SKM-1 (cell line): ENCODE data around the gene NCF2.
A peak's percentile ranks its signal among the peaks of the same experiment; 100 is the strongest.

Source experiments
- DNase-seq: peaks from one replicate; lab custom pipeline; 2025; ENCODE audit not compliant: unreplicated experiment; lab: John Stamatoyannopoulos, UW

Gene NCF2

DNA sequence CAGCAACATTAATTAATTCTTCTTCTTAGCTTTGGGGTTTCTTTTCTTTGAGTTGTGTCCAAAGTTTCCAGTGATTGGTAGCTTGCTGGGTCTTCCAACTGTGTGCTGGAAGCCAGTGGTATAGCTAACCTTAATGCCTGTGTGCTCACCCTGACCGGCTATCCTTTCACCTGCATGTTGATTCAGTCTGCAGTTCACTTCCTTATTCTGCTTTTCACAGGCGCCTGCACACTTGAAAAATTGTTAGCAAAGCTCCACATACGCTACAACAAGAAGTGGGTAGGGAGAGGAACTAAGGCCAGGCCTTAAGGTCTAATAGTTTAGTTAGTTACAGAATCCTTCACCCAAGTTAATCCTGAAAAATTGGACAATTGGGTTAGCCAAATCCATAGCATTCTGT lies 35.7 kb downstream of the NCF2 start:
- no peak for DNase-seq

DNA sequence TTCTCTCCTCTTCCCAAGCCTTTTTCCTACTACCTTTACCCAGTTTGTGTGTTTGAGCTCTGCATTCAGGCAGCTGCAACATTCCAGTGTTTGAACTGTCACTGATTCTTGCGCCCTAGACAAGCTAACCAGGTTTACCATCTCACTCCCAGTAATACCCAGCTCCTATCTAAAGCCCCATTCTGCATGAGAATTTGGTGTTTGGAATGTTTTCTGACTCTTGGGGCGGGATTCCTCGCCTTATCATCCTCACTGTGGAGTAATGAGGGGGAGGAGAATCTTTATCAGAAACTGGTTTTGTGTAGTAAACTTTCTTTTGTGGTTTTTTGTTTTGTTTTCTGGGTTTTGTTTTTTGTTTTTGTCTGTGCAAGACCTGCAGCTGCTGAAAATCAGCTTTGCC lies 36.5 kb downstream of the NCF2 start:
- DNase-seq: no peak

DNA sequence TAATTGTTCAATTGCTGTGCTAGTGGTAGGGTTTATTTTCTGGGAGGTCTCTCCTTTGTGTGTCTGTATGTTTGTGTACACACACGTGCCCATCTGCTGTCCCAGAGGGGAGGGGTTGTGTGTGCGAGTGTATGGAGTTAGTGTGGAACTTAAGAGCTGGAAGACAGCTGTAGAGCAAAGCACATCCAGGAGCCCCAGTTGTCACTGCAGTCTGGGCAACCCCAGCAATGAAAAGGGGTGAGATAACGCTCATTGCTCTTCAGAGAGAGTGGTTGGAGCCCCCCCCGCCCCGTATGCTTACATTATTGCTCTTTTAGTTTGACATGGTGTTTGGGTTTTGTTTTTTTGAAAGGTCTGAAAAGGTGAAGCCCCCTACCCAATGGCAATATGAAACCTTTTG lies 36.9 kb downstream of the NCF2 start:
- DNase-seq: no peak

DNA sequence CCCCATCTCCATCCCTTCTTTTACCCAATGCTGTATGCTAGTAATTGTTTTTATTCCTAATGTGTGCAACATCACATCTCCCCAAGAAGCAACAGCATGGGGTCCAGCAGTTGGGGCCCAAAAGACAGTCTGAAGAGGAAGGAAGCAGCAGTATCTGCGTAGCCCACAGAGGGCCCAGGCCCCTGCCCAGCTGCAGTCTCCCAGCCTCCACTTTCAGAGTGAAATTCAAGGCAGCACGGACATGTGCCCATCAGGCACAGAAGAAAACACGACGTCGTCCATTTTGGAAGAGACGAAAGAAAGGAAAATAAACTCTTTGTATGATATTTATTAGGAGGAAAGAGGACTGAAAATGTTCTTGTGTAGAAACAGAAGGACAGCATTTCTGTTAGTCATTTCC lies 37.4 kb downstream of the NCF2 start:
- no peak for DNase-seq

DNA sequence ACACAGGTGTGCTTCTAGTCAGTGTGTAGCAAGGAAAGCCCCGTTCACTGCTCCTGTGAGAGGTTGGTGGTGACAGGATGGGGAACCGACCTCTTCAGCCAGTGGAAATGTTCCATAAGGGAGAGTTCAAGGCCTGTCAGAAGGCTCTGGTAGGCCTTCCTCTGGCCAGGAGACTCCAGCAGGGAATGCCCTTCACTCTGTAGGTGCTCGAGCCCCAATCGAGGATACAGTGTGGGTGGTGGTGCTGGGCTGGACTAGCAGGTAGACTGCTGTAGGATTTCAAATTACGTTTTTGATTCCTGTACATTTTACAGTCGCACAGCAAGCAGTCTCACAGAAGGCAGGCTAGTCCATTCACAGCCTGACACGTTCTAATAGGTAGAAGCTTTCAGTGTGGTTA lies 37.8 kb downstream of the NCF2 start:
- DNase-seq: no peak

DNA sequence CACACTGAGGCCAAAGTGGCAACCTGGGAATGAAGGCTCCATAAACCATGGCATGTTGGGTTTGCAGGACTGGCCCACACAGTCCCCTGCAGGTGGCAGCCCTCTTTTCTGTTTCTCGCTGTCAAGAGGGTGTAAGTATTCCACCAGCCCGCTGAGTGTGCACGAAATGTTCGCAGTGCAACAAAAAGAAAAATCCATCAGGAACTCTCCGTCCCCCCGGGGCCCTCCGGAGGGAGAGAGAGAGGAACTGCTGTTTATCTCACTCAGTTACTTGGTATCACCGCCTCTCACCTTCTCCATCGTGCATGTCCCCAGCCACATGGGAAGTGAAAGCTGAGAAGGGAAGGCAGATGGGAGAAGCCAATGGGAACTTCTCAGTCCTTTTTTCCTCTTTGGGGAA lies 38.3 kb downstream of the NCF2 start:
- DNase-seq: no peak

DNA sequence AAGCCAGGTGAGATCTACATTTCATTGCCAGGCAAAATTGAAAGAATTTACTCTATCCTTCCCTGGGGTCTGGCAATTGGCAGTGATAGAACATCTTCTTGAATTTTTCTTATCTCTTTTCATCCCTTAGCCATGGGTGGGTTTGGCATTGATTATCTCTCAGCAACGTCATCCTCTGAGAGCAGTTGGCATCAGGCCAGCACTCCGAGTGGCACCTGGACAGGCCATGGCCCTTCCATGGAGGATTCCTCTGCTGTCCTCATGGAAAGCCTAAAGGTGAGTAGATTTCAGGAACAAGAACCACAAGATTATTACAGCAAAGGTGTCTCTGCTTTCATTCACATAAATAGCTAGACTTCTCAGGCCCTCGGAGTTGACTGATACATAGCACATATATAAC lies 39.3 kb downstream of the NCF2 start:
- DNase-seq: no peak

DNA sequence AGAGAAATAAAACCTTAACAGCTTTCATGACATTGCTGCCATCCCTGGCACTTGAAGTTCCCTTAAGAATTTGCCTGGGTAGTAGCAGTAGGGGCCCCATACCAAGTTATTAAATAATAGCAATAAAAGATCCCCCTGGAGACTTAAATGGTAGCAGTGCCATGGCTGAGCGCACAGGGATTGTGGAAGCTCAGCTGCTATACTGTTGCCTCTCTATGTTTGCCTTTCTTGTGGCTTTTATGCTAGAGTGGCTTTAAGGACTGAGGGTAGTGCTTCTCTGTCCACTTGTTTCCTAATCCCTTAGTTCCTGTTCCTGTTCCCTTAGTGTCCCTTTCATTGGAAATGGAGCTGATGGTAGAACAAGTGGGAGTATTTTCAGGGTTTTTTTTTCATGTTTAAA lies 42.1 kb downstream of the NCF2 start:
- peak; percentile 20 for DNase-seq

DNA sequence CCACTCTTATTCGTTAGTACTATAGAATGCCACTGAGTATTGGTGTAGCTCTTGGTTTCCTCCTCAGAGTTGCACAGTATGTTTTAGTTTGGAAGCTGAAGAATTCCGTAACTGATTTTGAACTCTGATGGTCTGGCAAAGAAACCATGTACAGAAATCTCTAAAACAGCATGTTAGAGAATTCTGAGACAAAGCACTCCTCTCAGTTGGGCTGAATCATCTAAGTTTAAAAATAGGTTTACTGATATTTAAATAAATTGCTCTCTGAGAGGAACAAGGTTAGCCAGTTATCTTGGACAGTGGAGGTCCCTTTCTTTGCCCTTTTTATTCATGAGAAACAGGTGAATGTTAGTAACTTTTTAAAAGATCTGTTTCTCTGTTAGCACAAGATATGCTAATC lies 43.8 kb downstream of the NCF2 start:
- no peak for DNase-seq

DNA sequence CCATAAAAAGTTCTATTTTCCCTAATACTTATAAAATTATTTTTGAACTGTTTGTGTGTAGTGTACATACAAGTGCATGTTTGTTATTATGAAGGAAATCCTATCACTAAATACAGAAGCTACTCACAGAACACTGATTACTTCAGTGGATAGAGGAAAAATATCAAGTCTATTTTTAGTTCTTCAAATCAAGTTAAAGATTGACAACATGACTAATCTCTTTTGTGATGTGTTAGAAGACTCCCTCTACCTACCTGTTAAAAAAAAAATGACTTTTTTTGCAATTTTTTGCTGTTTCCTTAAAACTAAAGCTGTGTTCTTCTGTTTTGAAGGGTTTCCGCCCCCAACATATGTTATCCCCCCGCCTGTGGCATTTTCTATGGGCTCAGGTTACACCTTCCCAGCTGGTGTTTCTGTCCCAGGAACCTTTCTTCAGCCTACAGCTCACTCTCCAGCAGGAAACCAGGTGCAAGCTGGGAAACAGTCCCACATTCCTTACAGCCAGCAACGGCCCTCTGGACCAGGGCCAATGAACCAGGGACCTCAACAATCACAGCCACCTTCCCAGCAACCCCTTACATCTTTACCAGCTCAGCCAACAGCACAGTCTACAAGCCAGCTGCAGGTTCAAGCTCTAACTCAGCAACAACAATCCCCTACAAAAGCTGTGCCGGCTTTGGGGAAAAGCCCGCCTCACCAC lies 45.5 kb downstream of the NCF2 start:
- DNase-seq: no peak

DNA sequence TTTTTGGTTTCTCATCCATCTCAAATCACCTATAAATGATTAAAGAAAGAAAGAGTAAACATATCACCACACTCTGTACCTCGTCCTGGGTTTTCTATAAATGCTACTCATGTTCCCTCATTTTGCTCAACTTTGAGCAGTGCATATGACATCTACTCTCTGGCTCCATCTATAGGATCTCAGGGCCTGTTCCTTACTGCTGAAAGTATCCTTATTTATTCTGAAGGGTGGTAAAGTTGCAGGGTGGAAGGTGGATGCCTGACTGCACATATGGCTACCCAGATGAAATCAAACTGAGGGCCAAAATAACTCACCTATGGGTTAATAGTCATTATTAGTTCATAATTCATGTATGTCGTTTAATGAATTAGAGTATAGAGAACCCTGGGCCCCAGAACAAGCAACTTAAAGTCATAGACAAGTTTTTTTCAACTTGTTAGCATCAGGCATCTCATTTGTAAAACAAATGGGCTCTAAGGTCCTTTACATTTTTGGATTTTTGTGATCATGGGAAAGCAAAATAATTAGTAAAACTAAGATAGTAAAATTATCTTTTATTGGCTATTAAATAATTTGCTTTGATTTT lies 46.5 kb downstream of the NCF2 start:
- DNase-seq: peak; percentile 61

DNA sequence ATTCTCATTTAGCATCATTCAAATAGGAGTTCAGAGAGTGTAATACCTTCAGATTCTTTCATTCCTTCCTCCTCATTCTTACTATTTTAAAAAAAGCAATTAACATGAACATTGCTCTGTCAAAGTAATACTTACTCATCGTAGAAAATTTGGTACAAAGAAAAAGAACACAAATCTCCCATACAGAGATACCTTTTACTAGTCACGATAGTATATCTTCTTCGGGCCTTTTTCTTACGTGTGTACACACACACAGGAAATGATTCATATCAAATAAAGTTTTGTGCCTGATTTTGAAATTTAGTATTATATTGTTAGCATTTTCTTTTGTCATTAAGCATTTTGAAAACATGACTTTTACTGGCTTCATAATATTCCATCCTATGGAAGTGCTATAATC lies 52.9 kb downstream of the NCF2 start:
- DNase-seq: no peak

DNA sequence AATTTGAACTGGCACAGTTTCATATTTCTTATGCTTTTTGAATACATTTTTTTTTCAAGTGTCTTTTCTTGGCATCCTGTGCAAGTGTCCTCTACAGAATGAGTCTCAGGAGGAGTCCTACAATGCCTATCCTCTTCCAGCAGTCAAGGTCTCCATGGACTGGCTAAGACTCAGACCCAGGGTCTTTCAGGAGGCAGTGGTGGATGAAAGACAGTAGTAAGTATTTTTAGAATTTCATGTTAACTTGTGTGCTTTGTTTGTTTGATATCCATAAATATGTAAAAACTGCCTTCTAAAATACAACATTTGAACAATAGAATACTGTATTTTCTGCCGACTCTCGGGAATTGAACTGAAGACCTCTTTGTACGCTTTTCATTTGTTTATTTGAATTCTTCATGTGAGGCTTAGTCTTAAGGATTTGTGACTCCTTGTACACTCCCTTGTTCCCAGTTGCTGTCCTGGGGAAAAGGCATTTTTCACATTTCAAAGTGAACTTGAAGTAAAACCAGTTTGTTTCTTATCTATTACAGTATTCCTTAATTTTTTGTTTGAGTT lies 56.6 kb downstream of the NCF2 start:
- no peak for DNase-seq

DNA sequence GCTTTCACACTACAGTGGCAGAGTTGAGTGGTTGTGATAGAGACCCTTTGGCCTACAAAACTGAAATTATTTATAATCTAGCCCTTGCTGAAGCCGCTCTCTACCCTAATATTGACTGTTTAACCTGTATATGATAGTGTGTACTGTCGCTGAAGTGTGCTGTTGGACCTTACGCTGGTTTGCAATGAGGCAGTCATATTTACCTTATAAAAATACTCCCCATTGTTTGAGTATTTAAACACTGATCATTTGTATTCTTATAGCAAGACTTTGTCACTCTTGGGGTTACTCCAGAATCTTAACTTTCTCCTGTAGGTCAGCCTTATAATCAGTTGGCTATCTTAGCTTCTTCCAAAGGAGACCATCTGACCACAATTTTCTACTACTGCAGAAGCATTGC lies 61.7 kb downstream of the NCF2 start:
- no peak for DNase-seq

DNA sequence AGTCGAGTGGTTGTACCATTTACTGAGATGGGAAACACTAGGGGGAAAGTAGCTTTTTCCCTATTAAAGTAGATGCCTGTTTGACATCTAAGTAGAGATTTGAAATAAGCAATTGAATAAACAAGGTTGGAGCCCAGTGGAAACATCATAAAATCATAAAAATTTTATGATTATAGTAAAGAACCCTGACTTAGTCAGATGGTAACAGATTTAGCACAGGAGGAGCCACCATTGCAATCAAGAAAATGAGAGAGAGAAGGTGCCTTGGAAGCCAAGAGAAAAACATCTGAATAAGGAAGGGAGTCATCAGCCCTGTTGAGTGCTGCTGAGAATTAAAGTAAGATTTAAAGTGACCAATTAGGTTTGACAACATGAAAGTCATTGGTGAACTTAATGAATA lies 68.2 kb downstream of the NCF2 start:
- DNase-seq: no peak

DNA sequence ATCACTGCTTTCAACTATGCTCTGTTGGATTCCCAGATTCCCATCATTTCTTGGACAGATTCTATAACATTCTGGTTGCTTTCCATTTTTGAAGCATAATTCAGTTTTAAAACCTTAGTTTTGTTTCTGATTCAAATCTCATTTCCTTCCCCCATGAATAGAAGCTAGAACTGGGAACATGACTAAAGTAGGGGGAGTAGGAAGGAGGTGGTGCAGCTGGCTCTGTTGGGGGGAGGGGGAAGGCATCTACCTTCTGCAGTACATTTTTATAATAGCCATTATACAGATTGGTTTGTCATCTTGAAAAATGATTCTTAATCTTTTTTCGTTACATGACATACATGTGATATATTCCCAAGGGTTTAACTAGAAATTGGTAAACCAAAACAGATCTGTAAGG lies 69.9 kb downstream of the NCF2 start:
- DNase-seq: no peak

DNA sequence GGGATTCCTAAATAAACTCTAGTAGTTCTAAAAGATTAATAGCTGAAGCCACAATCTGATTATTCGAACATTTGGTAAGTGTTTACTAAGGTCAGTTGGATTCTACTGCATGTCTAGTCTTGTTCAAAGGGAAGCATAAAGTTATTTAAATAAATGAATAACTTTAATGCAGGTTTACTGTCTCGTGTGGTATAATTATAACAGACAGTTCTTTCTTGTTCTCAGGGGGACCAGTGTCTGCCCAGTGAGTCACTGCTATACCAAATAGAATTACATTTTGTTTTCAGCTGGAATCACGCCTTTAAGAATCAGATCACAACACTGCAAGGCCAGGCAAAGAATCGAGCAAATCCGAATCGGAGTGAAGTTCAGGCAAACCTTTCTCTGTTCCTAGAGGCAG lies 72.9 kb downstream of the NCF2 start:
- DNase-seq: no peak

DNA sequence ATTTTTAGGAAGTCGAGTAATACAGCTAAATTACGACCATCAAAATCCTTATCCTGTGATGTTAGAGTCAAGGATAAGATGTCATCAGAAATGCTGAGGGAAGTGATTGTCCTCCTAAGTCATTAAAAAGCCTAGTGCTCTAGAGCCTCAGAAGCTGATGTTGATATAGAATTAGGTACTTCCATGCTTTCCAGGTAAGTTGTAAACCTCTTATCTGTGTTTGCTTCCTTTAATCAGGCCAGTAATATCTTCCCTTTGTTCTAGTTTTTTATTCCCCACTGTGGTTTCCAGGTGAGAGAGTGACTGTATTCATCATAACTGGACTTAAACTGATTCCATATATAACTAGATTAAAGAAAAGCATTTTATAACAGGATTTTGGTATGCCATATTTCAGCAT lies 73.5 kb downstream of the NCF2 start:
- no peak for DNase-seq

DNA sequence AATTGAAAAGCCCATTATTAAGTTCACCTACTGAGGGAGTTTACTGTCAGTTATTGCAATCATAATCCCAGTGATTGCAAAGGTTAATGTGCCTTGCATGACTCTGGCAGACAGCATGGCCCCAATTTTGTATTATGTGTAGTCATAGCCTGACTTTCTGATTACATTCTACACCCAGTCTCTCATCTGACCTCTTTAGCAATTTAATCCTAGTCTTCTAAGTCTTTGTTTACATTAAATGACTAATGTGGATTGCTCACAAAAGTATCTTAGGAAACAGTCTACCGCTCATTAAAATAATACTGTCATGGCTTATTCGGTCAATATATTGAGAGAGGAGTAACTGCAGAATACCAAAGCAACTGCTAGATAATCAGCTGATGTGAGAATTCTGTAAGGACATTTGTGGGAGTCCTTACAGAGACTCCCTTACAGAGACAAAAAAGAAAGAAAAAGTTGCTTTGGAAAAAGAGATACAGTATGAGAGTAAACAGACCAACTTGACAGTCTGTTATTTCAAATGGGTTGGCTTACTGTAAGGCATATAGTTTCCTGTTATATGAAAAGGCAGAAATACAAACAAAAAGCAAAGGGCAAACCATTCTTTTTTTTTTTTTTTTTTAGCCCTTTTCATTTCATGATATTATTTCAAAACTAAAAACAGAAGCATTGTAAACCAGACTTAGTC lies 75.1 kb downstream of the NCF2 start:
- no peak for DNase-seq

DNA sequence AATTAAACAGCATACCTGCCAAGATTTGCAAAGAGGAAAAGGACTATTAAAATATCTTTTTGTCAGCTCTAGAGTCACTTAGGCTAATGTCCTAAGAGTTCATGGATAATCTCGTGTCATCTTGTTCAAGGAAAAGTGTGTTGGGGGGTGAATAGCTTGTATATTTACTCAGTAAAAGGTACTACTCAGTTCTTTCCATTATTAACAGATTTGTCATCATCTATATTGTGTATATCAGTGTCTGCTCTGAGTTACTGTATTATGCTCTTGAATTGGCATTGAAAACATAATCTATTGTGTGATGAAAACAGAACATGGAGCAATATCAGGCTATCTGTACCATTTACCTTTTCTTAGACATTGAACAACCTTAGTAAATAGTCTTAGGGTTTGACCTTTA lies 76.0 kb downstream of the NCF2 start:
- DNase-seq: no peak

DNA sequence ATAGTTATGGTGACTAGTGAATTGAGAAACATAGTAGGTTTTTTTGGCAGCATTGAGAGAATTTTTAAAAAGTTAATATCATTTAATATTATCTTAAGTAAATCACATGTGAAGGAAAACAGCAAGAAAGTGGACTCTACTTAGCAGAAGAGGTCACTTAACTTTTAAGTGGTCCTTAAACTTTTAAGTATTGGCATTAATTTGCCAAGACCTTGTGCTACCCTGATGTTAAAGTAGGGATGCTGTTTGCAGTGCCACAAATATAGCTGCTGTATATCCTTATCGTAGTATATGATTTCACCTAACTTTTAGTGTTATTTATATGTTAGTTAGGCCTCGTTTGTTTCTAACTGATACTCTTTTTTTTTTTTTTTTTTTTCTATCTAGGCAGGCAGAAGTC lies 77.8 kb downstream of the NCF2 start:
- DNase-seq: no peak

DNA sequence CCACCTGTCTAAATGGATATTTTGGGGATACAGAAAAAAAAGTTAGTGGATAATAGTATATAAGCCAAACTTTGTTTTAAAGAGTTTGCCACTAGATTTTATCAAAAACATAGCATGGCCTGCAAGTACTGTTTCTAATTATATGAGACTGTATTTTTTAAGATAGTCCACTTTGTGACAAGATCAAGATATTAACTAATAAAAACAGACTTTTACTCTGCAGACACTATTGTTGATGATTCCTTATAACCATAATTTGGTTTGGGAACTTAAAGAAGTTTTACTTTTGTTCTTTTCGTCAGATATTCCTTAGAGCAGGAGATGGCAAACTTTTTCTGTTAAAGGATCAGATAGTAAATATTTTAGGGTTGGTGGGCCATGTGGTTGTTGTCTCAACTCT lies 81.6 kb downstream of the NCF2 start:
- DNase-seq: no peak
